Measurements from ENCODE around the gene CACHD1.
"Not testable (repeated sequence)": the region's sequence is repeated elsewhere in the genome, so short reads cannot be mapped to it uniquely, and the experiment has no call there.

The CACHD1 gene

GRCh38 chr1:64715186-64715585, 245.3 kb downstream of the CACHD1 start:
- DNase-seq: no peak

DNA sequence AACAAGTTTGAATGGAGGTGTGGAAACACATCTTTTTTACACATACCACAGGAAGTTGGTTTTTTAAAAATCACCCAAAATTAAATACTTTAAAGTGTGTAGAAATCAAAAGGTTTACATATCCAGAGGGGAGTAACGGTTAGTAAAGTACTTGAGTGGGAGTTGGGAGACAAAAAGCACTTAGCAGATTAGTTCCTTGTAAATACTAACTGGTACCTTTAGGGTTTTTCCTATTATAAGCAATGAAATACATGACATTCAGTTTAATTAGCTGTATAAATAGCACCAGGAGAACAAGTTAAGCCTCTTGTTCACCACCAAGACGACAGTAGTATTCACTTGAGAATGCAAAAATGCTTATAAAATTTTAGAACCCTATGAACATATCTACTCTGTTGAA, 251.2 kb downstream of the CACHD1 start:
- no peak for DNase-seq

DNA sequence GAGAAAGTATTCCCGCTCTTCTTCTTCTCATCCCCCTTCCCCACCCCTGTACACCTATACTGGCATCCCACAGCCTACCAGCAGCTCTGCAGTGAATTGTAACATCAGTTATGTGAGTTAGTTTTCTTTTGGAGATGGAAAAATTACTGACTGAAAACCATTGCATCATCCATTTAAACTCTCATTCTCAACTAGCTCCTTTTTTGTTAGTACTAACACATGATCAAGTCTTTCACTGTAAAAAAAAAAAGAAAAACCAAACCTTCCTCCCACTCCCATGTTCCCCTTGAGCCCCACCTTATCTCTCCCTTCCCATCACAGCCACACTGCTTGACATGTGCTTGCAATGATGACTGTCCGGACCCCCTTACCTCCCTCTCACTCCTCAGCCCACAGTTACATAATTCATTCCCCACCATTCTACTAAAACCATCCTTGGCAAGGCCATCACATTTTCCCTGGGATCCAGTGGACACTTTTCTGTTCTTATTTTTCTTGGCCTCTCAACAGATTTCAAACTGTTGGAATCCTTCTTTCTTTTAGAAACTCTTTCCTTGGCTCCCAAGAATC, 251.7 kb downstream of the CACHD1 start:
- DNase-seq: no peak

DNA sequence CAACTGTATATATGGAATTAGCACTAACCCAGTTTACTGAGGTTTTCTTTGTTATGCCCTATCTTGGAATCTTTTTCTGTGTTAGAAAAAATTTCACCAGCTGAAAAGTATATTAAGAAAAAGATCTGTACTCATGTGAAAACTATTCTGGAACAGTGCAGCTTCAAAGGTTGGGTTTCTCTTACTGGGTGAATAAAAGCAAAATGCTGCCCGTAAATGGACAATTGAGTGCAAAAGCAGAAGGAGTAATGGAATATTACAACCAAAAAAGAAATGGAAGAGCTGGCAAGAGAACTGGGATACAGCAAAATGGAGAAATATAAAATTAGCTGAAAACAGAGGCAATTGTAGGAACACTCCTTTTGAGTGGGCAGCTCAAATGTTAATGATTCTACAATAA, 257.9 kb downstream of the CACHD1 start:
- DNase-seq: no peak

DNA sequence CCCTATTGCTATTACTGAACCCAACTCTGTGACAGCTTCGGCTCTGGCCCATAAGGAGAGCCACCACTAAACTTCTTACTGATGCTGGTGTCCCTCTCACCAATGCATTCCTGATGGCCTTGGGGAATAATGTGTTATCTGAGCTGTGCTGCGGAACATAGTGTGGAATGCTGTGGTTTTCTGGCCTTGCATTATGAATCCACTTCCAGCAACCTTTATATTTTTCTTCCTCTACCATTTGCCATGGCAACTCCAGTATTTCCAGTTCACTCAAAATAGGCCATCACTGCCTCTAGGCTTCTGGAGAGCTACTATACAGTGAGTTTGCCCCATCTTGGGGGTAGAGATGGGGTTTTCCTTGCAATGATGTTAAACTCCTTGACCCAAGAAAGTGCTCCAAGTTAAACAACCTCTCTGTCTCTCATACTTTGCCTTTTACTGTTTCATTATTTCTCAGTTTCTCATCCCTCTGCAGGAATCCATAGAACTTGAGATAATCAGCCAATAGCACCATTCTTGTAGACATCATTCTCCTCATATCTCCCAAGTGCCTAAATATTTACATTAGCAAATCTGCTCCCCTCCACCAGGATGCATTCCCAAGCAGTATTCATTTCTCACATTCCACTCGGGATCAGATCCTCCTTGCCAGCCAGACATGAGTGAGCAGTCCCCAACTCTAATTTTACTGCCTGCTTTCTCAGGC, 263.8 kb downstream of the CACHD1 start:
- no peak for DNase-seq

DNA sequence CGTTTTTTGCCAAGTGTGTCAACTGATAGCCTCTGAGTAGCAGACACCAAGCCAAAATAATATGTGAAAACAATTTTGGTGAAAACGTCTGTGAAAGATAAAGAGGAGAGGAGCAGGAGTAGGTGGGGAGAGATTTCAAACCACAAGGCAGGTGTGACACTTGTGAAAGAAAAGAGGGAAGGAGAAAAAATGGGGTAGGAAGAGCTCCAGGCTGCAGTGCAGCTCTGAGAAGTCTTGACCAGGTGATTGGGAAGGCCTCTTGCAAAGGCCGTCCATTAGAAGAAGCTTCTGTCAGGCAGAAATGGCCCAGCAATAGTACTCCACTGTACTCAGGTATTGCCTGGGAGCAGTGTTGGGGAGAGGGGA, 264.3 kb downstream of the CACHD1 start:
- no peak for DNase-seq

DNA sequence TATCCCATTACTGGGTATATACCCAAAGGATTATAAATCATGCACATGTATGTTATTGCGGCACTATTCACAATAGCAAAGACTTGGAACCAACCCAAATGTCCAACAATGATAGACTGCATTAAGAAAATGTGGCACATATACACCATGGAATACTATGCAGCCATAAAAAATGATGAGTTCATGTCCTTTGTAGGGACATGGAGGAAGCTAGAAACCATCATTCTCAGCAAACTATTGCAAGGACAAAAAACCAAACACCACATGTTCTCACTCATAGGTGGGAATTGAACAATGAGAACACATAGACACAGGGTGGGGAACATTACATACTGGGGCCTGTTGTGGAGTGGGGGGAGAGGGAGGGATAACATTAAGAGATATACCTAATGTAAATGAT, 270.8 kb downstream of the CACHD1 start:
- DNase-seq: not testable (repeated sequence)
